K562 (cell line): ENCODE data around the gene SCAP. TPM values are rescaled to one million over a fixed set of nuclear protein-coding genes. Genes with fewer than 3 reads are reported as not detected.

Experiments used
- ARID4B ChIP-seq: sonication (generic); formaldehyde crosslinking; IDR thresholded peaks from 2 replicates; pipeline ENCODE4 v1.8.0; 2022; ENCODE audit warnings: mild to moderate bottlenecking, missing genetic modification reagents
- BACH1 ChIP-seq: fragments of 200-800 bp; sonication (Bioruptor generic); IDR thresholded peaks from 2 replicates; pipeline ENCODE4 v1.6.1; 2016; ENCODE audit warnings: missing genetic modification characterization, missing compliant biosample characterization
- CBX1 ChIP-seq: sonication (generic); IDR thresholded peaks from 2 replicates; pipeline ENCODE4 v1.6.1; 2016; ENCODE audit warnings: antibody characterized with exemption, low read depth, mild to moderate bottlenecking
- CREB1 ChIP-seq, 2 experiments: sonication (generic) in 1 of 2; formaldehyde crosslinking in 1 of 2; IDR thresholded peaks; 2 replicates each; pipeline versions ENCODE4 v1.6.1 to v1.8.0; 2012 to 2022; ENCODE audit warnings: inconsistent platforms in 1 of 2, mild to moderate bottlenecking in 1 of 2, missing genetic modification reagents in 1 of 2, moderate library complexity in 1 of 2
- EGR1 ChIP-seq: fragments of 450-650 bp; conservative IDR thresholded peaks from 2 replicates; pipeline ENCODE4 v1.6.1; 2017; ENCODE audit warnings: mild to moderate bottlenecking
- MBD1 ChIP-seq: fragments of 250-450 bp; sonication (Bioruptor Pico); IDR thresholded peaks from 2 replicates; pipeline ENCODE4 v1.8.0; 2022; ENCODE audit warnings: inconsistent platforms
- POLR2G ChIP-seq: fragments of 200-400 bp; formaldehyde crosslinking; IDR thresholded peaks from 2 replicates; pipeline ENCODE4 v1.6.1; 2017; ENCODE audit warnings: low read depth, mild to moderate bottlenecking, antibody characterized with exemption, low read length, moderate library complexity
- STAT5A ChIP-seq: IDR thresholded peaks from 2 replicates; pipeline ENCODE4 v1.6.1; 2012; ENCODE audit warnings: low read length, inconsistent platforms, borderline replicate concordance
- VEZF1 ChIP-seq: fragments of 200-800 bp; sonication (Bioruptor generic); IDR thresholded peaks from 2 replicates; pipeline ENCODE4 v1.6.1; 2017; ENCODE audit warnings: missing genetic modification characterization, missing compliant biosample characterization
- XRCC4 ChIP-seq: IDR thresholded peaks from one replicate; pipeline ENCODE4 v1.6.1; 2011; ENCODE audit not compliant: insufficient read depth, insufficient read length; ENCODE audit errors: extremely low read depth
- ZBTB9 ChIP-seq: fragments of 450-650 bp; formaldehyde crosslinking; IDR thresholded peaks from 2 replicates; pipeline ENCODE4 v1.4.0; 2020; ENCODE audit warnings: mild to moderate bottlenecking, moderate library complexity
- ZNF184 ChIP-seq: sonication (generic); formaldehyde crosslinking; IDR thresholded peaks from 2 replicates; pipeline ENCODE4 v1.5.0; 2020; ENCODE audit warnings: missing genetic modification reagents
- ZNF445 ChIP-seq: fragments of 250-450 bp; sonication (Bioruptor Pico); IDR thresholded peaks from 2 replicates; pipeline ENCODE4 v1.4.0; 2020; ENCODE audit warnings: low read depth, mild to moderate bottlenecking, moderate library complexity
- ZNF561 ChIP-seq: fragments of 450-650 bp; formaldehyde crosslinking; conservative IDR thresholded peaks from 2 replicates; pipeline ENCODE4 v1.4.0; 2020; ENCODE audit warnings: mild to moderate bottlenecking, moderate library complexity
- polyA plus RNA-seq, 8 experiments: library from polyadenylated mRNA; depleted of rRNA in 4 of 8; stranded (reverse) in 5 of 8; unstranded in 3 of 8; fragments of >200 nt; fragmentation: Nextera tagmentation in 2 of 8; fragmentation: Illumina TruSeq in 1 of 8; extraction: Ambion mirVana in 2 of 8; extraction: Trizol in 1 of 8; gene quantifications; 2 replicates each; pipeline versions ENCODE4 v1.2.1 to v1.2.3, GENCODE V29; 2011 to 2014; ENCODE audit warnings: inconsistent platforms in 1 of 8, missing spikeins in 1 of 8
- total RNA-seq, 7 experiments: library from RNA; depleted of rRNA in 6 of 7; stranded (reverse); fragments of >200 nt in 6 of 7; fragmentation: Illumina TruSeq in 2 of 7; extraction: Trizol in 2 of 7; gene quantifications; 2 replicates each; pipeline versions ENCODE4 v1.2.1 to v1.2.3, GENCODE V29; 2011 to 2021; ENCODE audit warnings: low replicate concordance in 1 of 7

Gene SCAP
- total and polyA plus RNA-seq, 9 of the 15 experiments (the other 6 are each of a cell fraction or from before 2014, with no cell fraction given), result 2.6 to 104 (median 37.8) TPM

- TF ChIP-seq ZBTB9 (no peak), ZNF184 (no peak), ZNF561 (CRISPR knock-in tag) (no peak), BACH1 (no peak), XRCC4 (no peak), VEZF1 (CRISPR knock-in tag) (no peak), CBX1 (peak; percentile 77; the same call in 1 of the 2 replicates), STAT5A (no peak), ARID4B (CRISPR knock-in tag) (no peak), POLR2G (no peak), CREB1 (IDR thresholded peaks at IDR 0.05) (no peak), CREB1 (CRISPR knock-in tag; IDR thresholded peaks at IDR 0.05) (peak; percentile 48; the same call in 1 of the 2 replicates), ZNF445 (CRISPR knock-in tag) (no peak), EGR1 (peak; percentile 60; the same call in 1 of the 2 replicates), MBD1 (CRISPR knock-in tag) (no peak)
Observed at GRCh38 chr3:47522082-47522987, 46.6 kb upstream of the SCAP start (continued).
